HG03520 (cell line): ENCODE results near the gene CD300LB.
"Not testable (repeated sequence)": the region's sequence is repeated elsewhere in the genome, so short reads cannot be mapped to it uniquely, and the experiment has no call there.

ENCODE experiments used
- ATAC-seq: cut with Tn5 transposase; IDR thresholded peaks from one replicate; pipeline ENCODE4 v1.9.1; 2021; ENCODE audit warnings: mild to moderate bottlenecking, moderate library complexity; ENCODE audit not compliant: unreplicated experiment

CD300LB gene

GRCh38 chr17:74499992-74500391 is 31.3 kb downstream of the CD300LB start:
- no peak for ATAC-seq

- ATAC-seq: no peak
These were observed 33.8 kb downstream of the CD300LB start for GRCh38 chr17:74497471-74497870.

GRCh38 chr17:74493331-74493833 is 37.9 kb downstream of the CD300LB start:
- peak; percentile 48 for ATAC-seq

GRCh38 chr17:74491626-74492025 is 39.6 kb downstream of the CD300LB start:
- no peak for ATAC-seq

- no peak for ATAC-seq
These were observed 40.6 kb downstream of the CD300LB start for GRCh38 chr17:74490716-74491115.

- ATAC-seq: not testable (repeated sequence)
These were observed 43.0 kb downstream of the CD300LB start for GRCh38 chr17:74488276-74488675.

- ATAC-seq: no peak
These were observed 45.4 kb downstream of the CD300LB start for GRCh38 chr17:74485841-74486240.

- ATAC-seq: no peak
These were observed 46.1 kb downstream of the CD300LB start for GRCh38 chr17:74485022-74485743.

GRCh38 chr17:74484066-74484465 is 47.2 kb downstream of the CD300LB start:
- ATAC-seq: no peak

- no peak for ATAC-seq
These were observed 49.7 kb downstream of the CD300LB start for GRCh38 chr17:74481621-74482020.

- ATAC-seq: no peak
These were observed 51.0 kb downstream of the CD300LB start for GRCh38 chr17:74480290-74480689.

- no peak for ATAC-seq
These were observed 52.7 kb downstream of the CD300LB start for GRCh38 chr17:74478420-74479100.

GRCh38 chr17:74477411-74477810 is 53.9 kb downstream of the CD300LB start:
- no peak for ATAC-seq

GRCh38 chr17:74475189-74475588 is 56.1 kb downstream of the CD300LB start:
- ATAC-seq: no peak

GRCh38 chr17:74474043-74474792 is 57.1 kb downstream of the CD300LB start:
- no peak for ATAC-seq

GRCh38 chr17:74473294-74473693 is 58.0 kb downstream of the CD300LB start:
- no peak for ATAC-seq

GRCh38 chr17:74472890-74473289 is 58.4 kb downstream of the CD300LB start:
- no peak for ATAC-seq

GRCh38 chr17:74471341-74471740 is 59.9 kb downstream of the CD300LB start:
- no peak for ATAC-seq
